Activated CD8-positive, alpha-beta memory T cell treated with anti-CD3 and anti-CD28 coated beads, Interleukin-2, amount 50 U/mL, for 48 hours (primary cell): ENCODE measurements around the gene PRUNE1.

Experiments used
- DNase-seq: peaks from one replicate; pipeline ENCODE4 v3.0.0-alpha.2; 2020

PRUNE1 gene

GRCh38 chr1:151055581-151055980 lies 47.3 kb downstream of the PRUNE1 start:
- DNase-seq, result no peak

- DNase-seq, result no peak
These were observed 47.9 kb downstream of the PRUNE1 start for GRCh38 chr1:151056149-151056548.

GRCh38 chr1:151058692-151059091 lies 50.4 kb downstream of the PRUNE1 start:
- DNase-seq, result peak; percentile 61

GRCh38 chr1:151059109-151060006 lies 51.1 kb downstream of the PRUNE1 start, which contains the start of gene CDC42SE1:
Gene CDC42SE1 (minus strand): TSS chr1:151059622. CDS start chr1:151055730, 3,892 bp downstream.
- DNase-seq, result peak; percentile 91

GRCh38 chr1:151060007-151060656 lies 51.9 kb downstream of the PRUNE1 start, which contains the start of gene MLLT11:
Gene MLLT11 (plus strand): TSS chr1:151060397. CDS start chr1:151067225, 6,828 bp downstream.
- peak; percentile 63 for DNase-seq

GRCh38 chr1:151060657-151061421 lies 52.6 kb downstream of the PRUNE1 start:
- DNase-seq, result no peak

GRCh38 chr1:151061704-151062103 lies 53.5 kb downstream of the PRUNE1 start:
- no peak for DNase-seq

- DNase-seq, result no peak
These were observed 54.6 kb downstream of the PRUNE1 start for GRCh38 chr1:151062741-151063371.

GRCh38 chr1:151065089-151065645 lies 56.9 kb downstream of the PRUNE1 start:
- no peak for DNase-seq

- no peak for DNase-seq
These were observed 58.9 kb downstream of the PRUNE1 start for GRCh38 chr1:151067185-151067584.

GRCh38 chr1:151069103-151069486 lies 60.8 kb downstream of the PRUNE1 start:
- DNase-seq, result no peak

- peak; percentile 98 for DNase-seq
These were observed 62.4 kb downstream of the PRUNE1 start, which contains the start of gene GABPB2 for GRCh38 chr1:151070474-151071276. Gene GABPB2 (plus strand): TSS chr1:151070761. CDS start chr1:151088190, 17,429 bp downstream.

GRCh38 chr1:151072224-151072623 lies 64.0 kb downstream of the PRUNE1 start:
- peak; percentile 45 for DNase-seq
